Endothelial cell of umbilical vein (primary cell): ENCODE data around the gene EXD2. TPM values are rescaled to one million over a fixed set of nuclear protein-coding genes. Genes with fewer than 3 reads are reported as not detected.
"Not testable (repeated sequence)": the region's sequence is repeated elsewhere in the genome, so short reads cannot be mapped to it uniquely, and the experiment has no call there.

Experiments used
- BruUV-seq: library from RNA; stranded (reverse); fragments of 400-500 nt; replicated peaks from 2 replicates; lab custom pipeline; 2021; lab: Mats Ljungman, UMichigan
- CTCF ChIA-PET: fragments of 300-600, 350-600 bp; sonication (Branson Sonifier 250); formaldehyde crosslinking; loops from one replicate; lab custom pipeline; 2021; ENCODE audit warnings: antibody characterized with exemption, inconsistent platforms; lab: Charles Lee
- POLR2A ChIA-PET: fragments of 300-600, 350-600 bp; sonication (Branson Sonifier 250); formaldehyde crosslinking; loops from one replicate; lab custom pipeline; 2021; ENCODE audit warnings: antibody characterized with exemption, inconsistent platforms; lab: Charles Lee
- DNase-seq: peaks from one replicate; pipeline ENCODE4 v3.0.0-alpha.2; 2011; ENCODE audit warnings: low read depth, low spot score
- FAIRE-seq: peaks from 2 replicates; lab custom pipeline; 2011; peaks lifted over from hg19 to GRCh38; lab: Jason Lieb, UNC
- H2AFZ ChIP-seq: 2 replicates; pipeline ENCODE4 v1.6.0; 2012; ENCODE audit warnings: low read depth, low read length, control low read depth, inconsistent platforms
- H3K27ac ChIP-seq: 2 replicates; pipeline ENCODE4 v1.5.1; 2011; ENCODE audit warnings: low read depth, mild to moderate bottlenecking, control low read depth, low read length, moderate library complexity; ENCODE audit not compliant: insufficient read depth
- H3K27me3 ChIP-seq, 2 experiments: 2 replicates each; pipeline versions ENCODE4 v1.6.0 to v1.6.1; 2011; ENCODE audit warnings: low read length in 2 of 2, mixed read lengths in 1 of 2; ENCODE audit not compliant: control insufficient read depth in 2 of 2, insufficient read depth in 2 of 2
- H3K36me3 ChIP-seq, 2 experiments: 2 replicates in 1 of 2; 3 replicates in 1 of 2; pipeline ENCODE4 v1.5.1; 2011; ENCODE audit warnings: low read length in 2 of 2, mild to moderate bottlenecking in 1 of 2, moderate library complexity in 1 of 2; ENCODE audit not compliant: control insufficient read depth in 2 of 2, insufficient read depth in 2 of 2; ENCODE audit errors: extremely low read depth in 1 of 2
- H3K4me1 ChIP-seq: 3 replicates; pipeline ENCODE4 v1.5.1; 2011; ENCODE audit warnings: mild to moderate bottlenecking, low read length; ENCODE audit not compliant: control insufficient read depth, insufficient read depth; ENCODE audit errors: extremely low read depth
- H3K4me2 ChIP-seq: 2 replicates; pipeline ENCODE4 v1.6.1; 2011; ENCODE audit warnings: low read length, control low read depth, mixed read lengths; ENCODE audit not compliant: insufficient read depth
- H3K4me3 ChIP-seq, 3 experiments: fragments of 200-600 bp in 1 of 3; sonication (generic), shearing (Covaris generic) in 1 of 3; replicated peaks in 1 of 3; 2 replicates each; pipeline ENCODE4 v1.5.1; 2011 to 2016; ENCODE audit warnings: control low read depth in 3 of 3, low read length in 3 of 3, mild to moderate bottlenecking in 2 of 3, inconsistent platforms in 1 of 3, low read depth in 1 of 3, moderate library complexity in 1 of 3; ENCODE audit not compliant: insufficient read depth in 1 of 3
- H3K79me2 ChIP-seq: 2 replicates; pipeline ENCODE4 v1.6.0; 2012; ENCODE audit warnings: low read length, inconsistent platforms; ENCODE audit not compliant: control insufficient read depth, insufficient read depth
- H3K9ac ChIP-seq: replicated peaks from 2 replicates; pipeline ENCODE3; 2011; ENCODE audit warnings: low read length, control low read depth; ENCODE audit not compliant: insufficient read depth; ENCODE audit errors: extremely low read depth
- H3K9me1 ChIP-seq: replicated peaks from 3 replicates; pipeline ENCODE4 v1.6.0; 2011; ENCODE audit warnings: mild to moderate bottlenecking, low read length; ENCODE audit not compliant: control insufficient read depth, insufficient read depth; ENCODE audit errors: extremely low read depth
- H3K9me3 ChIP-seq: replicated peaks from 2 replicates; pipeline ENCODE4 v1.5.1; 2012; ENCODE audit warnings: low read length, inconsistent platforms; ENCODE audit not compliant: control insufficient read depth, insufficient read depth
- H4K20me1 ChIP-seq: replicated peaks from 2 replicates; pipeline ENCODE3; 2011; ENCODE audit warnings: mild to moderate bottlenecking, low read length; ENCODE audit not compliant: control insufficient read depth, insufficient read depth; ENCODE audit errors: extremely low read depth
- EZH2 ChIP-seq: IDR thresholded peaks from 2 replicates; pipeline ENCODE4 v1.6.1; 2012; ENCODE audit warnings: borderline replicate concordance, low read depth, mild to moderate bottlenecking, moderate library complexity, low read length, inconsistent platforms; ENCODE audit not compliant: severe bottlenecking
- FOS ChIP-seq: IDR thresholded peaks from 2 replicates; pipeline ENCODE4 v1.6.1; 2011; ENCODE audit warnings: mild to moderate bottlenecking, low read length, moderate library complexity, borderline replicate concordance; ENCODE audit not compliant: insufficient read depth
- GATA2 ChIP-seq: IDR thresholded peaks from 2 replicates; pipeline ENCODE4 v1.7.0; 2011; ENCODE audit warnings: low read depth, mild to moderate bottlenecking, moderate library complexity, mixed read lengths, low read length; ENCODE audit not compliant: insufficient read length, insufficient read depth
- JUN ChIP-seq: IDR thresholded peaks from 2 replicates; pipeline ENCODE4 v1.6.1; 2011; ENCODE audit warnings: borderline replicate concordance, low read depth; ENCODE audit not compliant: insufficient read length, insufficient read depth
- MAX ChIP-seq: IDR thresholded peaks from 2 replicates; pipeline ENCODE4 v1.6.1; 2011; ENCODE audit not compliant: insufficient read depth, insufficient read length
- MYC ChIP-seq: IDR thresholded peaks from one replicate; pipeline ENCODE4 v1.6.1; 2011; ENCODE audit warnings: mild to moderate bottlenecking, low read depth, low read length
- POLR2A ChIP-seq: IDR thresholded peaks from 2 replicates; pipeline ENCODE4 v1.6.1; 2012; ENCODE audit warnings: low read depth, mild to moderate bottlenecking, control low read depth, low read length
- POLR2AphosphoS5 ChIP-seq: IDR thresholded peaks from 2 replicates; pipeline ENCODE4 v1.6.1; 2012; ENCODE audit warnings: low read depth, mild to moderate bottlenecking, control low read depth, low read length, moderate library complexity; ENCODE audit not compliant: insufficient read depth
- dilution Hi-C: fragments of 300-500 bp; cut with MboI; formaldehyde crosslinking; loops from one replicate; pipeline ENCODE4 v1.15.0; 2019; ENCODE audit warnings: low sequenced_read_pairs; ENCODE audit not compliant: extremely low pct_ligation_motif_present
- intact Hi-C: fragments of 100-400 bp; cut with micrococcal nuclease; formaldehyde crosslinking; loops from one replicate; pipeline ENCODE4 v1.10.0; 2022
- polyA plus RNA-seq, 4 experiments: library from polyadenylated mRNA; depleted of rRNA in 3 of 4; stranded (reverse) in 3 of 4; unstranded in 1 of 4; fragments of >200 nt; gene quantifications; 2 replicates each; pipeline versions ENCODE4 v1.2.1 to v1.2.3, GENCODE V29; 2011 to 2012; ENCODE audit warnings: missing spikeins in 1 of 4
- total RNA-seq: library from RNA; stranded (reverse); gene quantifications from 2 replicates; pipeline ENCODE4 v1.2.3, GENCODE V29; 2021
- TF ChIP-seq, protein P1 (sequence below), 2 donors: IDR thresholded peaks; 1 replicate in 1 of 2; 2 replicates in 1 of 2; pipeline ENCODE4 v1.5.1; 2011; ENCODE audit warnings: low read length in 2 of 2, mild to moderate bottlenecking in 2 of 2, moderate library complexity in 2 of 2, control low read depth in 1 of 2, inconsistent platforms in 1 of 2, low read depth in 1 of 2; ENCODE audit not compliant: insufficient read depth in 1 of 2; ENCODE audit errors: extremely low read depth in 1 of 2

Gene EXD2
- total and polyA plus RNA-seq, 2 donors (not counting 3 experiments of a cell fraction or from before 2014, with no cell fraction given) = 11.6 to 22.6 TPM

- Histone ChIP-seq H3K4me2 (no peak overlapping the region), H3K27me3 (peaks cover 15 to 26% of the 10 kb centered on the region in 2 experiments), H3K36me3 (no peaks in the 10 kb centered on the region), H3K4me1 (no peaks in the 10 kb centered on the region), H3K79me2 (no peaks in the 10 kb centered on the region), H3K4me3 (no peak overlapping the region), H2AFZ (no peak overlapping the region), H3K9ac (no peak overlapping the region), H3K9me3 (no peaks in the 10 kb centered on the region), H3K27ac (no peak overlapping the region), H3K9me1 (no peaks in the 10 kb centered on the region), H4K20me1 (no peaks in the 10 kb centered on the region)
- DNase-seq (no peak), FAIRE-seq (no peak)
- dilution Hi-C loops (no loop called here), intact Hi-C loops (no loop called here)
- no TSS peak for BruUV-seq
- ChIA-PET CTCF (interaction anchor here (0.7 kb wide), 1 partner anchor 15 kb away, joined by 3 read pairs; the partner anchor contains the start of gene GALNT16), POLR2A (no interaction called here)
- TF ChIP-seq MAX (no peak), EZH2 (no peak), POLR2A (no peak), JUN (no peak), POLR2AphosphoS5 (no peak), GATA2 (no peak), FOS (no peak), MYC (no peak)
- TF ChIP-seq, protein P1, sequence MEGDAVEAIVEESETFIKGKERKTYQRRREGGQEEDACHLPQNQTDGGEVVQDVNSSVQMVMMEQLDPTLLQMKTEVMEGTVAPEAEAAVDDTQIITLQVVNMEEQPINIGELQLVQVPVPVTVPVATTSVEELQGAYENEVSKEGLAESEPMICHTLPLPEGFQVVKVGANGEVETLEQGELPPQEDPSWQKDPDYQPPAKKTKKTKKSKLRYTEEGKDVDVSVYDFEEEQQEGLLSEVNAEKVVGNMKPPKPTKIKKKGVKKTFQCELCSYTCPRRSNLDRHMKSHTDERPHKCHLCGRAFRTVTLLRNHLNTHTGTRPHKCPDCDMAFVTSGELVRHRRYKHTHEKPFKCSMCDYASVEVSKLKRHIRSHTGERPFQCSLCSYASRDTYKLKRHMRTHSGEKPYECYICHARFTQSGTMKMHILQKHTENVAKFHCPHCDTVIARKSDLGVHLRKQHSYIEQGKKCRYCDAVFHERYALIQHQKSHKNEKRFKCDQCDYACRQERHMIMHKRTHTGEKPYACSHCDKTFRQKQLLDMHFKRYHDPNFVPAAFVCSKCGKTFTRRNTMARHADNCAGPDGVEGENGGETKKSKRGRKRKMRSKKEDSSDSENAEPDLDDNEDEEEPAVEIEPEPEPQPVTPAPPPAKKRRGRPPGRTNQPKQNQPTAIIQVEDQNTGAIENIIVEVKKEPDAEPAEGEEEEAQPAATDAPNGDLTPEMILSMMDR (IDR thresholded peaks at IDR 0.05; ENCODE audit: extremely low read depth in 1 of 2, insufficient read depth in 1 of 2, low read depth in 1 of 2, low read length in 2 of 2) = no peak
Observed at GRCh38 chr14:69275331-69275730, 84.0 kb downstream of the EXD2 start.

GRCh38 chr14:69277356-69277755, 86.1 kb downstream of the EXD2 start:
- DNase-seq, POLR2A ChIA-PET, CTCF ChIA-PET, H3K79me2 ChIP-seq, BruUV-seq, H2AFZ ChIP-seq, H3K9ac ChIP-seq, H3K4me2 ChIP-seq, H3K9me3 ChIP-seq, H3K36me3 ChIP-seq, H3K27ac ChIP-seq, H3K4me1 ChIP-seq, dilution Hi-C loops, H3K9me1 ChIP-seq, FAIRE-seq, intact Hi-C loops, H4K20me1 ChIP-seq, H3K4me3 ChIP-seq: not testable (repeated sequence)
- H3K27me3 ChIP-seq = peaks cover 16 to 26% of the 10 kb centered on the region in 2 experiments
